ENCODE data around the gene PPM1H.
A peak's percentile ranks its signal among the peaks of the same experiment; 100 is the strongest.

The PPM1H gene

GRCh38 chr12:62800707-62801400 is 134.1 kb downstream of the PPM1H start:
- H4K20me1 ChIP-seq (ENCODE audit: insufficient read depth, low read length): no peaks in the 10 kb centered on the region
- no peak overlapping the region for H2AFZ ChIP-seq (ENCODE audit: low read depth, low read length)
- TF ChIP-seq EZH2phosphoT487 (IDR thresholded peaks at IDR 0.05; ENCODE audit: low read depth) (no peak), CTCF (IDR thresholded peaks at IDR 0.05; ENCODE audit: low read depth, low read length) (no peak)
- no peak overlapping the region for H3K9ac ChIP-seq (ENCODE audit: low read length)
- H3K36me3 ChIP-seq (replicated peaks; ENCODE audit: low read depth, low read length): no peaks in the 10 kb centered on the region
- H3K27ac ChIP-seq (ENCODE audit: low read length): no peak overlapping the region
- no peak overlapping the region for H3K4me3 ChIP-seq (ENCODE audit: low read length)
- H3K4me1 ChIP-seq (ENCODE audit: low read length): peaks cover 7% of the 10 kb centered on the region; the same call in 1 of the 2 replicates
- H3K27me3 ChIP-seq (ENCODE audit: low read depth, low read length): no peaks in the 10 kb centered on the region
- no peak overlapping the region for H3K4me2 ChIP-seq (ENCODE audit: low read length)
- H3K79me2 ChIP-seq (ENCODE audit: low read length): no peaks in the 10 kb centered on the region
- H3K9me3 ChIP-seq (ENCODE audit: insufficient read depth, low read length): no peaks in the 10 kb centered on the region

DNA sequence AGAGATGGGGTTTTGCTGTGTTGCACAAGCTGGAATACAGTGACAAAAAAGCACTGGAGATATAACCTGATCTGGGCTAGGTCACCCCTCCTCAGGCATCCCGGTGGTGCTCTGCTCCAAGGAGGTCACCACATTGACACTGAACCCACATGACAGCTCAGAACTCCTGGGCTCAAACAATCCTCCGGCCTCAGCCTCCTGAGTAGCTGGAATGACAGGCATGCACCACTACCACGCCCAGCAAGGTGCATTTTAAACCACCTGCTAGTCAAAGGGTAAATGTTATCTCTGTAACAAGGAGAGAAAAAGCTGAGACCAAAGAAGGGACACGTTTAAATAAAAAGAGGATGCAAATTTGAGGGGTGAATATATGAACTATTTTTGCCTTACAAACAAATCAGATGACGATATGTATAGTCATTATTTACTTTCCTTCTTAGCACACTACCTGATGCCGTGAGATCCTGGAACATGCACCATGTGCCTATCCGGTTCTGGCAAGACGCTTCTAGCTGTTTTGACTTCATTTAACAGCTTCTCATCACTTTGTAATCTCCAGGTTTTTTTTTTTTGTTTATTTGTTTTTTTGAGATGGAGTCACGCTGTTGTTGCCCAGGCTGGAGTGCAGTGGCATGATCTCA is 135.1 kb downstream of the PPM1H start:
- H3K27ac ChIP-seq (ENCODE audit: low read length): no peak overlapping the region
- TF ChIP-seq EZH2phosphoT487 (IDR thresholded peaks at IDR 0.05; ENCODE audit: low read depth) (no peak), CTCF (IDR thresholded peaks at IDR 0.05; ENCODE audit: low read depth, low read length) (no peak)

DNA sequence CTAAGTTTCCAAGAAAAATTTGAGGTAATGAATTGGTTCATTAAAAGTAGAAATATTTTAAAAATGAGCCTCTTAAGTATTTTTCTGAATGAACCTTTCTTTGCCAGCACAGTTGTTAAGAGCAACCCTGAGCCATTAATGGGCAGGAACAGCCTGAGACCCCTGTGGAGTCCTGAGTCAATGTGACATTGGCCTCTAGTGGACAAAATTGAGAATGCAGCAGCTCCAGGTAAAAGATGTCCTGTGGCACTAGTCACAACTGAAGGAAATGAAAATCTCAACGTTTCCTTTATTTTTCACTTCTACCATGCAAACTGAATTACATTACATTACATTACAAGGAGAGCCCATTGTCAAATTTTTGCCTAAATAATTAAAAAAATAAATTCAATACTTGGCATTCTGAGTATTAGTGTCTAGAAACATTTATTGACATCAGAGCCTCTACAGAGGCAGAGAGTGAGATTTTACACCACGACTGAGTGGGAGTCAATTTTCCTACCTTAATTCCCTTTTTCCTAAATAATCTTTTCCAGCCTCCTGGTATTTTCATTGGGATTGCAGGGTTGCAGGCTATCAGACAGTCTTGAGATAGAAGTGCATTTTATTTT is 135.7 kb downstream of the PPM1H start:
- H3K27ac ChIP-seq (ENCODE audit: low read length): no peak overlapping the region
- H3K27me3 ChIP-seq (ENCODE audit: low read depth, low read length): no peaks in the 10 kb centered on the region
- H3K4me3 ChIP-seq (ENCODE audit: low read length): no peak overlapping the region
- H3K36me3 ChIP-seq (replicated peaks; ENCODE audit: low read depth, low read length): no peaks in the 10 kb centered on the region
- no peak overlapping the region for H2AFZ ChIP-seq (ENCODE audit: low read depth, low read length)
- no peaks in the 10 kb centered on the region for H3K9me3 ChIP-seq (ENCODE audit: insufficient read depth, low read length)
- TF ChIP-seq CTCF (IDR thresholded peaks at IDR 0.05; ENCODE audit: low read depth, low read length) (peak; percentile 97), EZH2phosphoT487 (IDR thresholded peaks at IDR 0.05; ENCODE audit: low read depth) (no peak)
- H4K20me1 ChIP-seq (ENCODE audit: insufficient read depth, low read length): no peaks in the 10 kb centered on the region
- H3K4me2 ChIP-seq (ENCODE audit: low read length): no peak overlapping the region
- H3K9ac ChIP-seq (ENCODE audit: low read length): no peak overlapping the region
- no peaks in the 10 kb centered on the region for H3K79me2 ChIP-seq (ENCODE audit: low read length)
- H3K4me1 ChIP-seq (ENCODE audit: low read length): peaks cover 11% of the 10 kb centered on the region

More for the DNA sequence above, 135.1 kb downstream of the PPM1H start:
- Histone ChIP-seq H3K9ac (ENCODE audit: low read length) (no peak overlapping the region), H3K36me3 (replicated peaks; ENCODE audit: low read depth, low read length) (no peaks in the 10 kb centered on the region), H3K27me3 (ENCODE audit: low read depth, low read length) (no peaks in the 10 kb centered on the region), H3K4me1 (ENCODE audit: low read length) (peaks cover 7% of the 10 kb centered on the region; the same call in 1 of the 2 replicates), H4K20me1 (ENCODE audit: insufficient read depth, low read length) (no peaks in the 10 kb centered on the region), H3K4me2 (ENCODE audit: low read length) (no peak overlapping the region), H3K79me2 (ENCODE audit: low read length) (no peaks in the 10 kb centered on the region), H3K4me3 (ENCODE audit: low read length) (no peak overlapping the region), H3K9me3 (ENCODE audit: insufficient read depth, low read length) (no peaks in the 10 kb centered on the region), H2AFZ (ENCODE audit: low read depth, low read length) (no peak overlapping the region)

DNA sequence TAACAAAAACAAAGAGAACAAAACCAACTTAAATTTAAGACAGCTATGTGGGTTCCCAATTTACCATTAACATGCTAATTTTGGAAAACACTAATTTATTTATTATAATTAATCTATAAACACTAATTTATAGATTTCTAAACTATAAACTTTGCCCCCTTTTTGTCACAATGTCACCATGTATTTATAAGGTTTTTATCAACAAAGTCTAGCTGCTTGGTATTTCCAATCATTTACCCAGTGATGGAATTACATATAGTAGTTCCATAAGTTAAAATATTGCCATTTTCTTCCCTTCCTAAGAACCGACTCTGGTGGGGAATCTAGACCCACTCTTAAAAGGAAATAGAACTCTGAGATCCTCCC is 140.7 kb downstream of the PPM1H start:
- Histone ChIP-seq H3K9me3 (ENCODE audit: insufficient read depth, low read length) (no peaks in the 10 kb centered on the region), H2AFZ (ENCODE audit: low read depth, low read length) (peak overlapping the region; percentile 60), H3K9ac (ENCODE audit: low read length) (no peak overlapping the region), H3K36me3 (replicated peaks; ENCODE audit: low read depth, low read length) (no peaks in the 10 kb centered on the region), H3K4me1 (ENCODE audit: low read length) (peaks cover 12% of the 10 kb centered on the region), H3K79me2 (ENCODE audit: low read length) (no peaks in the 10 kb centered on the region), H3K4me3 (ENCODE audit: low read length) (no peak overlapping the region), H4K20me1 (ENCODE audit: insufficient read depth, low read length) (no peaks in the 10 kb centered on the region), H3K27me3 (ENCODE audit: low read depth, low read length) (no peaks in the 10 kb centered on the region), H3K27ac (ENCODE audit: low read length) (no peak overlapping the region), H3K4me2 (ENCODE audit: low read length) (peak overlapping the region; percentile 13)
- TF ChIP-seq CTCF (IDR thresholded peaks at IDR 0.05; ENCODE audit: low read depth, low read length) (no peak), EZH2phosphoT487 (IDR thresholded peaks at IDR 0.05; ENCODE audit: low read depth) (no peak)

All from OCI-LY3 (cell line).